Liver (tissue), 9 donors: ENCODE measurements around the gene EIF4A2. TPM values are rescaled to one million over a fixed set of nuclear protein-coding genes. Genes with fewer than 3 reads are reported as not detected.

Experiments
- DNase-seq: peaks from one replicate; pipeline ENCODE4 v3.0.0-alpha.2; 2017; ENCODE audit warnings: low spot score
- H3K27ac ChIP-seq, 2 donors: one replicate each; pipeline ENCODE4 v1.7.0; 2013; ENCODE audit warnings: inconsistent platforms in 2 of 2, low read length in 2 of 2, control low read depth in 1 of 2, low read depth in 1 of 2, mild to moderate bottlenecking in 1 of 2
- H3K27me3 ChIP-seq, 4 donors: one replicate each; pipeline versions ENCODE4 v1.6.1 to v1.7.0; 2013; ENCODE audit warnings: low read length in 3 of 4, inconsistent platforms in 1 of 4, mild to moderate bottlenecking in 1 of 4, moderate library complexity in 1 of 4; ENCODE audit not compliant: control insufficient read depth in 4 of 4, insufficient read depth in 4 of 4
- H3K36me3 ChIP-seq, 4 donors: one replicate each; pipeline versions ENCODE4 v1.6.1 to v1.7.0; 2013; ENCODE audit warnings: low read length in 3 of 4, mild to moderate bottlenecking in 3 of 4, low read depth in 1 of 4, moderate library complexity in 1 of 4; ENCODE audit not compliant: control insufficient read depth in 4 of 4, insufficient read depth in 3 of 4
- H3K4me1 ChIP-seq, 4 donors: one replicate each; pipeline versions ENCODE4 v1.6.1 to v1.7.0; 2013; ENCODE audit warnings: low read length in 3 of 4, mild to moderate bottlenecking in 3 of 4, moderate library complexity in 1 of 4; ENCODE audit not compliant: control insufficient read depth in 4 of 4, insufficient read depth in 4 of 4
- H3K4me3 ChIP-seq, 3 donors: one replicate each; pipeline versions ENCODE4 v1.6.1 to v1.7.0; 2013; ENCODE audit warnings: low read length in 3 of 3, control low read depth in 1 of 3, low read depth in 1 of 3, mild to moderate bottlenecking in 1 of 3
- H3K9ac ChIP-seq, 2 donors: one replicate each; pipeline ENCODE4 v1.7.0; 2013; ENCODE audit warnings: low read length in 2 of 2, mild to moderate bottlenecking in 2 of 2, moderate library complexity in 2 of 2, control low read depth in 1 of 2, low read depth in 1 of 2
- H3K9me3 ChIP-seq, 4 donors: one replicate each; pipeline versions ENCODE4 v1.6.1 to v1.7.0; 2013; ENCODE audit warnings: low read length in 3 of 4; ENCODE audit not compliant: control insufficient read depth in 4 of 4
- EGR1 ChIP-seq, 2 donors: IDR thresholded peaks; 2 replicates each; pipeline ENCODE4 v1.6.1; 2016 to 2018; ENCODE audit warnings: antibody characterized with exemption in 2 of 2, low read depth in 2 of 2
- FOXA1 ChIP-seq: IDR thresholded peaks from 2 replicates; pipeline ENCODE4 v1.6.1; 2016; ENCODE audit warnings: antibody characterized with exemption
- FOXA2 ChIP-seq: IDR thresholded peaks from 2 replicates; pipeline ENCODE4 v1.6.1; 2016; ENCODE audit warnings: antibody characterized with exemption
- GABPA ChIP-seq, 2 donors: IDR thresholded peaks in 1 of 2; conservative IDR thresholded peaks in 1 of 2; 2 replicates each; pipeline ENCODE4 v1.6.1; 2016; ENCODE audit warnings: antibody characterized with exemption in 2 of 2, mild to moderate bottlenecking in 1 of 2, moderate library complexity in 1 of 2
- HNF4A ChIP-seq, 2 donors: conservative IDR thresholded peaks; 2 replicates each; pipeline ENCODE4 v1.6.1; 2016; ENCODE audit warnings: antibody characterized with exemption in 2 of 2, mild to moderate bottlenecking in 2 of 2
- HNF4G ChIP-seq: IDR thresholded peaks from 2 replicates; pipeline ENCODE4 v1.6.1; 2016; ENCODE audit warnings: antibody characterized with exemption
- JUND ChIP-seq, 2 donors: IDR thresholded peaks; 2 replicates each; pipeline ENCODE4 v1.6.1; 2016; ENCODE audit warnings: antibody characterized with exemption in 2 of 2
- NR2F2 ChIP-seq: IDR thresholded peaks from 2 replicates; pipeline ENCODE4 v1.6.1; 2016; ENCODE audit warnings: antibody characterized with exemption
- RAD21 ChIP-seq, 2 donors: IDR thresholded peaks; 2 replicates each; pipeline ENCODE4 v1.6.1; 2016; ENCODE audit warnings: antibody characterized with exemption in 2 of 2, mild to moderate bottlenecking in 2 of 2
- RXRA ChIP-seq, 2 donors: IDR thresholded peaks; 2 replicates each; pipeline ENCODE4 v1.6.1; 2017 to 2018; ENCODE audit warnings: antibody characterized with exemption in 2 of 2, mild to moderate bottlenecking in 1 of 2
- SP1 ChIP-seq: IDR thresholded peaks from 2 replicates; pipeline ENCODE4 v1.6.1; 2018; ENCODE audit warnings: antibody characterized with exemption, mild to moderate bottlenecking
- TAF1 ChIP-seq: conservative IDR thresholded peaks from 2 replicates; pipeline ENCODE4 v1.6.1; 2016; ENCODE audit warnings: antibody characterized with exemption, mild to moderate bottlenecking
- YY1 ChIP-seq: IDR thresholded peaks from 2 replicates; pipeline ENCODE4 v1.6.1; 2016; ENCODE audit warnings: antibody characterized with exemption, mild to moderate bottlenecking
- WGBS: extraction: QIAGEN DNeasy Blood & Tissue Kit; methylation state at CpG from one replicate; pipeline ENCODE4 v1.1.7; 2013; 5-methylcytosine and 5-hydroxymethylcytosine counted together
- polyA plus RNA-seq, 2 donors: library from polyadenylated mRNA; stranded (reverse) in 1 of 2; unstranded in 1 of 2; fragments of 200-250 nt in 1 of 2; fragments of >200 nt in 1 of 2; fragmentation: Nextera tagmentation in 1 of 2; extraction: Ambion mirVana in 1 of 2; gene quantifications; one replicate each; pipeline versions ENCODE4 v1.2.1 to v1.2.3, GENCODE V29; 2013 to 2015
- total RNA-seq, 2 donors: library from RNA; depleted of rRNA; stranded (reverse); fragments of >200 nt; gene quantifications; one replicate each; pipeline ENCODE4 v1.2.3, GENCODE V29; 2014
- TF ChIP-seq, protein P1 (sequence below): IDR thresholded peaks from 2 replicates; pipeline ENCODE4 v1.6.1; 2016; ENCODE audit warnings: antibody characterized with exemption
- TF ChIP-seq, protein P2 (sequence below): IDR thresholded peaks from 2 replicates; pipeline ENCODE4 v1.6.1; 2016; ENCODE audit warnings: antibody characterized with exemption
- TF ChIP-seq, protein P3 (sequence below): IDR thresholded peaks from 2 replicates; pipeline ENCODE4 v1.6.1; 2016; ENCODE audit warnings: antibody characterized with exemption
- TF ChIP-seq, protein P4 (sequence below): IDR thresholded peaks from 2 replicates; pipeline ENCODE4 v1.6.1; 2016; ENCODE audit warnings: antibody characterized with exemption, mild to moderate bottlenecking
- TF ChIP-seq, protein P5 (sequence below): fragments of 150-350 bp; IDR thresholded peaks from 2 replicates; pipeline ENCODE4 v1.5.1; 2017; ENCODE audit warnings: improper control_type of control experiment, low read depth, low read length; ENCODE audit not compliant: missing input control
- donor health status: healthy.
- donor health status: healthy.
- donor health status: healthy.
- donor health status: healthy.
- donor health status: healthy.

Gene EIF4A2
- total and polyA plus RNA-seq, 4 donors: 81.4 to 373 (median 172) TPM

DNA sequence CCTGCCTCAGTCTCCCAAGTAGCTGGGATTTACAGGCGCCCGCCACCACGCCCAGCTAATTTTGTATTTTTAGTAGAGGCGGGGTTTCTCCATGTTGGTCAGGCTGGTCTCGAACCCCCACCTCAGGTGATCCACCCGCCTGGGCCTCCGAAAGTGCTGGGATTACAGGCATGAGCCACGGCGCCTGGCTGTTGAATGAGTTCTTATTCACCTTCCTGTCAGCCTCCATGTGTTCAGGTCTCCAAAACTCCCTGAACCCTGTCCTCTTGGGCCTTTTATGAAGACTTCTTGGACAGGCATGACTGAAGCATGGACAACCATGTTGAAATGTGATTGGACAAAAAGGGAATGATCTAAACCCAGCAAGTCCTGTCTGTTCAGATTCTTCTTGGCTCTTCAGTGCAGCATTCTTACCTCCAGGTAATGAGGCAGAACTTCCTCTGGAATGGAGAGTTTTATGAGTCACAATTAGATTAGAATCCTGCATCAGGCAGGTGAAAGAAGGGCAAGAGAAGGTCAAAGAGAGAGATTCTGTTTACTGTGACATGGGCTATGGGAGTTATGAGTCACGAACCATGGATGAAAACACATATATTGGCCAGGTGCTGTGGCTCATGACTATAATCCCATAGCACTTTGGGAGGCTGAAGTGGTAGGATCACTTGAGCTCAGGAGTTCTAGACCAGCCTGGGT, 23.1 kb upstream of the EIF4A2 start:
- H3K4me1 ChIP-seq: no peaks in the 10 kb centered on the region
- H3K9ac ChIP-seq: no peak overlapping the region
- no peaks in the 10 kb centered on the region for H3K36me3 ChIP-seq

More for the DNA sequence above, 23.1 kb upstream of the EIF4A2 start:
- 97% methylated on average over 10 of the region's 10 CpGs for WGBS
- Histone ChIP-seq H3K27me3 (no peaks in the 10 kb centered on the region), H3K9me3 (no peaks in the 10 kb centered on the region), H3K4me3 (no peak overlapping the region), H3K27ac (no peak overlapping the region)
- TF ChIP-seq NR2F2 (no peak), FOXA2 (no peak), TAF1 (no peak), GABPA (IDR thresholded peaks at IDR 0.05 in 1 of 2, conservative IDR thresholded peaks at IDR 0.05 in 1 of 2) (no peak), YY1 (no peak), JUND (IDR thresholded peaks at IDR 0.05) (no peak), RXRA (IDR thresholded peaks at IDR 0.05) (no peak), EGR1 (IDR thresholded peaks at IDR 0.05; ENCODE audit: low read depth in 2 of 2) (no peak), SP1 (no peak), RAD21 (IDR thresholded peaks at IDR 0.05) (no peak), HNF4A (conservative IDR thresholded peaks at IDR 0.05) (no peak), FOXA1 (no peak), HNF4G (no peak)
- TF ChIP-seq, protein P1, sequence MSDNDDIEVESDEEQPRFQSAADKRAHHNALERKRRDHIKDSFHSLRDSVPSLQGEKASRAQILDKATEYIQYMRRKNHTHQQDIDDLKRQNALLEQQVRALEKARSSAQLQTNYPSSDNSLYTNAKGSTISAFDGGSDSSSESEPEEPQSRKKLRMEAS: no peak
- TF ChIP-seq, protein P2, sequence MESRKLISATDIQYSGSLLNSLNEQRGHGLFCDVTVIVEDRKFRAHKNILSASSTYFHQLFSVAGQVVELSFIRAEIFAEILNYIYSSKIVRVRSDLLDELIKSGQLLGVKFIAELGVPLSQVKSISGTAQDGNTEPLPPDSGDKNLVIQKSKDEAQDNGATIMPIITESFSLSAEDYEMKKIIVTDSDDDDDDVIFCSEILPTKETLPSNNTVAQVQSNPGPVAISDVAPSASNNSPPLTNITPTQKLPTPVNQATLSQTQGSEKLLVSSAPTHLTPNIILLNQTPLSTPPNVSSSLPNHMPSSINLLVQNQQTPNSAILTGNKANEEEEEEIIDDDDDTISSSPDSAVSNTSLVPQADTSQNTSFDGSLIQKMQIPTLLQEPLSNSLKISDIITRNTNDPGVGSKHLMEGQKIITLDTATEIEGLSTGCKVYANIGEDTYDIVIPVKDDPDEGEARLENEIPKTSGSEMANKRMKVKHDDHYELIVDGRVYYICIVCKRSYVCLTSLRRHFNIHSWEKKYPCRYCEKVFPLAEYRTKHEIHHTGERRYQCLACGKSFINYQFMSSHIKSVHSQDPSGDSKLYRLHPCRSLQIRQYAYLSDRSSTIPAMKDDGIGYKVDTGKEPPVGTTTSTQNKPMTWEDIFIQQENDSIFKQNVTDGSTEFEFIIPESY: no peak
- TF ChIP-seq, protein P3, sequence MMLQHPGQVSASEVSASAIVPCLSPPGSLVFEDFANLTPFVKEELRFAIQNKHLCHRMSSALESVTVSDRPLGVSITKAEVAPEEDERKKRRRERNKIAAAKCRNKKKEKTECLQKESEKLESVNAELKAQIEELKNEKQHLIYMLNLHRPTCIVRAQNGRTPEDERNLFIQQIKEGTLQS: no peak
- TF ChIP-seq, protein P4, sequence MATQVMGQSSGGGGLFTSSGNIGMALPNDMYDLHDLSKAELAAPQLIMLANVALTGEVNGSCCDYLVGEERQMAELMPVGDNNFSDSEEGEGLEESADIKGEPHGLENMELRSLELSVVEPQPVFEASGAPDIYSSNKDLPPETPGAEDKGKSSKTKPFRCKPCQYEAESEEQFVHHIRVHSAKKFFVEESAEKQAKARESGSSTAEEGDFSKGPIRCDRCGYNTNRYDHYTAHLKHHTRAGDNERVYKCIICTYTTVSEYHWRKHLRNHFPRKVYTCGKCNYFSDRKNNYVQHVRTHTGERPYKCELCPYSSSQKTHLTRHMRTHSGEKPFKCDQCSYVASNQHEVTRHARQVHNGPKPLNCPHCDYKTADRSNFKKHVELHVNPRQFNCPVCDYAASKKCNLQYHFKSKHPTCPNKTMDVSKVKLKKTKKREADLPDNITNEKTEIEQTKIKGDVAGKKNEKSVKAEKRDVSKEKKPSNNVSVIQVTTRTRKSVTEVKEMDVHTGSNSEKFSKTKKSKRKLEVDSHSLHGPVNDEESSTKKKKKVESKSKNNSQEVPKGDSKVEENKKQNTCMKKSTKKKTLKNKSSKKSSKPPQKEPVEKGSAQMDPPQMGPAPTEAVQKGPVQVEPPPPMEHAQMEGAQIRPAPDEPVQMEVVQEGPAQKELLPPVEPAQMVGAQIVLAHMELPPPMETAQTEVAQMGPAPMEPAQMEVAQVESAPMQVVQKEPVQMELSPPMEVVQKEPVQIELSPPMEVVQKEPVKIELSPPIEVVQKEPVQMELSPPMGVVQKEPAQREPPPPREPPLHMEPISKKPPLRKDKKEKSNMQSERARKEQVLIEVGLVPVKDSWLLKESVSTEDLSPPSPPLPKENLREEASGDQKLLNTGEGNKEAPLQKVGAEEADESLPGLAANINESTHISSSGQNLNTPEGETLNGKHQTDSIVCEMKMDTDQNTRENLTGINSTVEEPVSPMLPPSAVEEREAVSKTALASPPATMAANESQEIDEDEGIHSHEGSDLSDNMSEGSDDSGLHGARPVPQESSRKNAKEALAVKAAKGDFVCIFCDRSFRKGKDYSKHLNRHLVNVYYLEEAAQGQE: no peak
- TF ChIP-seq, protein P5, sequence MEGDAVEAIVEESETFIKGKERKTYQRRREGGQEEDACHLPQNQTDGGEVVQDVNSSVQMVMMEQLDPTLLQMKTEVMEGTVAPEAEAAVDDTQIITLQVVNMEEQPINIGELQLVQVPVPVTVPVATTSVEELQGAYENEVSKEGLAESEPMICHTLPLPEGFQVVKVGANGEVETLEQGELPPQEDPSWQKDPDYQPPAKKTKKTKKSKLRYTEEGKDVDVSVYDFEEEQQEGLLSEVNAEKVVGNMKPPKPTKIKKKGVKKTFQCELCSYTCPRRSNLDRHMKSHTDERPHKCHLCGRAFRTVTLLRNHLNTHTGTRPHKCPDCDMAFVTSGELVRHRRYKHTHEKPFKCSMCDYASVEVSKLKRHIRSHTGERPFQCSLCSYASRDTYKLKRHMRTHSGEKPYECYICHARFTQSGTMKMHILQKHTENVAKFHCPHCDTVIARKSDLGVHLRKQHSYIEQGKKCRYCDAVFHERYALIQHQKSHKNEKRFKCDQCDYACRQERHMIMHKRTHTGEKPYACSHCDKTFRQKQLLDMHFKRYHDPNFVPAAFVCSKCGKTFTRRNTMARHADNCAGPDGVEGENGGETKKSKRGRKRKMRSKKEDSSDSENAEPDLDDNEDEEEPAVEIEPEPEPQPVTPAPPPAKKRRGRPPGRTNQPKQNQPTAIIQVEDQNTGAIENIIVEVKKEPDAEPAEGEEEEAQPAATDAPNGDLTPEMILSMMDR: no peak
- DNase-seq: no peak
